AG10803 (cell line): ENCODE data around the gene WSCD2.

Experiments
- DNase-seq: peaks from one replicate; pipeline ENCODE4 v3.0.0; 2010; ENCODE audit warnings: low read depth
- H3K4me3 ChIP-seq: 2 replicates; pipeline ENCODE4 v1.5.1; 2011; ENCODE audit warnings: mild to moderate bottlenecking, low read length, control low read depth
- CTCF ChIP-seq: conservative IDR thresholded peaks from 2 replicates; pipeline ENCODE4 v1.5.1; 2011; ENCODE audit warnings: mild to moderate bottlenecking, low read length, control low read depth, inconsistent platforms

WSCD2 gene

GRCh38 chr12:108090932-108091678, 38.0 kb upstream of the WSCD2 start:
- no peak overlapping the region for H3K4me3 ChIP-seq
- DNase-seq = no peak
- TF ChIP-seq CTCF = no peak

GRCh38 chr12:108091679-108092051, 37.4 kb upstream of the WSCD2 start:
- TF ChIP-seq CTCF = no peak
- DNase-seq = no peak
- H3K4me3 ChIP-seq = no peak overlapping the region

- no peak for TF ChIP-seq CTCF
- no peak for DNase-seq
Observed at GRCh38 chr12:108093209-108093608, 35.9 kb upstream of the WSCD2 start.

GRCh38 chr12:108094056-108094649, 34.9 kb upstream of the WSCD2 start:
- no peak for DNase-seq
- no peak for TF ChIP-seq CTCF
- no peak overlapping the region for H3K4me3 ChIP-seq

More at GRCh38 chr12:108093209-108093608, 35.9 kb upstream of the WSCD2 start:
- H3K4me3 ChIP-seq = no peak overlapping the region

GRCh38 chr12:108097160-108097911, 31.8 kb upstream of the WSCD2 start:
- no peak overlapping the region for H3K4me3 ChIP-seq
- no peak for TF ChIP-seq CTCF
- DNase-seq = no peak

- DNase-seq = no peak
- TF ChIP-seq CTCF = no peak
- H3K4me3 ChIP-seq = no peak overlapping the region
Observed at GRCh38 chr12:108098374-108098773, 30.7 kb upstream of the WSCD2 start.
